ENCODE measurements around the gene ANKIB1. TPM values are rescaled to one million over a fixed set of nuclear protein-coding genes. Genes with fewer than 3 reads are reported as not detected.

Gene ANKIB1
- total and polyA plus RNA-seq, 9 of the 15 experiments (the other 6 are each of a cell fraction or from before 2014, with no cell fraction given): 5.9 to 25.2 (median 16.1) TPM

GRCh38 chr7:92423710-92424131, 177.9 kb downstream of the ANKIB1 start:
- H3K27ac ChIP-seq (ENCODE audit: extremely low read depth, low read depth, low read length): peak overlapping the region; percentile 60
- H3K4me3 ChIP-seq: no peak overlapping the region
- no peak; the same call in 2 of the 3 replicates for ATAC-seq
- TF ChIP-seq CSDE1 (IDR thresholded peaks at IDR 0.05) (peak in 1 of 2 experiments; percentile 87; a peak in 2 of 4 replicates), IRF9 (tag; IDR thresholded peaks at IDR 0.05) (peak; percentile 80), FOXK2 (conservative IDR thresholded peaks at IDR 0.05 in 1 of 2, IDR thresholded peaks at IDR 0.05 in 1 of 2; ENCODE audit: low read depth in 2 of 2) (peak; percentile 47 to 51), USF2 (CRISPR knock-in tag; IDR thresholded peaks at IDR 0.05) (no peak), TRIM25 (IDR thresholded peaks at IDR 0.05; ENCODE audit: borderline replicate concordance) (peak; percentile 91; the same call in 1 of the 2 replicates), BRF2 (IDR thresholded peaks at IDR 0.05; ENCODE audit: borderline replicate concordance, insufficient read depth, insufficient read length) (no peak), TRIM24 (IDR thresholded peaks at IDR 0.05) (peak; percentile 51 to 62; a peak in 2 of 4 replicates), RBM22 (IDR thresholded peaks at IDR 0.05; ENCODE audit: low read depth, low read length, poor library complexity, severe bottlenecking) (no peak), USF1 (CRISPR knock-in tag; IDR thresholded peaks at IDR 0.05) (no peak), DMBX1 (CRISPR knock-in tag; IDR thresholded peaks at IDR 0.05; ENCODE audit: borderline replicate concordance) (no peak), TAL1 (IDR thresholded peaks at IDR 0.05) (0 out of 2 replicates have a peak, but pooled peaks have one; percentile 17), EP300 (IDR thresholded peaks at IDR 0.05; ENCODE audit: low read length) (no peak), RNF2 (IDR thresholded peaks at IDR 0.05) (no peak), DPF2 (IDR thresholded peaks at IDR 0.05) (peak; percentile 45; the same call in 1 of the 2 replicates), ZNF644 (tag; IDR thresholded peaks at IDR 0.05; ENCODE audit: low read depth) (no peak), NRF1 (conservative IDR thresholded peaks at IDR 0.05 in 1 of 2, IDR thresholded peaks at IDR 0.05 in 1 of 2) (no peak), THRAP3 (IDR thresholded peaks at IDR 0.05; ENCODE audit: borderline replicate concordance) (peak; percentile 84; the same call in 1 of the 2 replicates)

More at GRCh38 chr7:92423710-92424131, 177.9 kb downstream of the ANKIB1 start:
- peak overlapping the region; percentile 100 for H2AFZ ChIP-seq (ENCODE audit: low read depth, low read length)
- no peaks in the 10 kb centered on the region; the same call in 2 of the 3 replicates for H3K36me3 ChIP-seq (ENCODE audit: control insufficient read depth, insufficient read depth, low read length)
- H3K4me2 ChIP-seq (ENCODE audit: insufficient read depth, low read length): peak overlapping the region; percentile 95
- no peaks in the 10 kb centered on the region for H3K27me3 ChIP-seq (ENCODE audit: control insufficient read depth in 2 of 2, insufficient read depth in 2 of 2, low read length in 2 of 2)
- FAIRE-seq: peak; percentile 71
- in situ Hi-C loops (cut with MboI): loop anchor here (10.0 kb wide), 1 partner anchor 589 kb away; no protein-coding TSS in a partner anchor
- H3K79me2 ChIP-seq (ENCODE audit: control insufficient read depth, insufficient read depth, low read length): no peaks in the 10 kb centered on the region
- ChIA-PET CTCF (ENCODE audit: low intra/inter-chr PET ratio) (interaction anchor here (1.8 kb wide), 1 partner anchor 23 kb away, joined by 10 read pairs; the partner anchor contains the start of gene GATAD1), POLR2A (interaction anchor here (1.6 to 3.3 kb wide), 4 partner anchors 10 to 289 kb away, joined by 4 to 13 read pairs (median 5); partner anchors contain the start of genes CYP51A1 and GATAD1)
- peaks cover 14 to 20% of the 10 kb centered on the region in 2 experiments for H3K4me1 ChIP-seq (replicated peaks in 1 of 2; ENCODE audit: control insufficient read depth in 2 of 2, insufficient read depth in 2 of 2, low read length in 2 of 2)
- no peaks in the 10 kb centered on the region for H3K9me3 ChIP-seq (replicated peaks; ENCODE audit: control insufficient read depth, insufficient read depth, low read depth, low read length)
- BruUV-seq (replicated peaks): no TSS peak
- no peaks in the 10 kb centered on the region for H4K20me1 ChIP-seq (replicated peaks; ENCODE audit: control insufficient read depth, insufficient read depth, low read length)
- intact Hi-C loops (cut with micrococcal nuclease): loop anchor here (1.0 to 10.0 kb wide), 4 partner anchors 24 to 631 kb away; partner anchors contain the start of genes CYP51A1 and GATAD1
- no peaks in the 10 kb centered on the region for H3K9me1 ChIP-seq (ENCODE audit: control insufficient read depth, insufficient read depth, low read length)
- H3K9ac ChIP-seq (ENCODE audit: insufficient read depth in 1 of 2, low read depth in 2 of 2, low read length in 2 of 2): peak overlapping the region in 1 of 2 experiments; percentile 61; a peak in 2 of 4 replicates
- 78% methylated on average over 5 of the region's 5 CpGs for WGBS (ENCODE audit: insufficient coverage, low coverage, missing lambda C conversion rate)
- DNase-seq (ENCODE audit: extremely low read depth in 1 of 4, low spot score in 3 of 4): no peak

All from K562 (cell line).